CD14-positive monocyte (primary cell): ENCODE measurements around the gene ZNRF2. TPM values are rescaled to one million over a fixed set of nuclear protein-coding genes. Genes with fewer than 3 reads are reported as not detected.

Source experiments
- DNase-seq, 3 donors: peaks; one replicate each; pipeline ENCODE4 v3.0.0-alpha.2; 2011 to 2022
- H2AFZ ChIP-seq: 2 replicates; pipeline ENCODE4 v1.6.0; 2012; ENCODE audit warnings: mild to moderate bottlenecking, low read depth, low read length, inconsistent platforms; ENCODE audit not compliant: insufficient read depth, poor library complexity, severe bottlenecking
- H3K27ac ChIP-seq, 2 donors: 1 replicate in 1 of 2; 2 replicates in 1 of 2; pipeline ENCODE4 v1.5.1; 2012 to 2013; ENCODE audit warnings: low read length in 2 of 2, control low read depth in 1 of 2, inconsistent platforms in 1 of 2, low read depth in 1 of 2, mild to moderate bottlenecking in 1 of 2
- H3K27me3 ChIP-seq, 2 donors: one replicate each; pipeline versions ENCODE4 v1.6.0 to v1.6.1; 2011 to 2013; ENCODE audit warnings: low read length in 2 of 2; ENCODE audit not compliant: control insufficient read depth in 2 of 2, insufficient read depth in 2 of 2
- H3K36me3 ChIP-seq, 2 donors: replicated peaks in 1 of 2; 1 replicate in 1 of 2; 2 replicates in 1 of 2; pipeline versions ENCODE4 v1.5.1 to v1.6.1; 2012 to 2013; ENCODE audit warnings: low read length in 2 of 2, control low read depth in 1 of 2, inconsistent platforms in 1 of 2, mild to moderate bottlenecking in 1 of 2; ENCODE audit not compliant: insufficient read depth in 2 of 2, control insufficient read depth in 1 of 2
- H3K4me1 ChIP-seq, 2 donors: 1 replicate in 1 of 2; 2 replicates in 1 of 2; pipeline versions ENCODE4 v1.5.1 to v1.6.1; 2012 to 2013; ENCODE audit warnings: low read length in 2 of 2, control low read depth in 1 of 2, inconsistent platforms in 1 of 2, mild to moderate bottlenecking in 1 of 2, moderate library complexity in 1 of 2; ENCODE audit not compliant: insufficient read depth in 2 of 2, control insufficient read depth in 1 of 2
- H3K4me2 ChIP-seq: replicated peaks from 2 replicates; pipeline ENCODE3; 2012; ENCODE audit warnings: low read length, moderate library complexity, mild to moderate bottlenecking; ENCODE audit not compliant: poor library complexity, severe bottlenecking; ENCODE audit errors: extremely low read depth
- H3K4me3 ChIP-seq, 3 experiments: fragments of 200-600 bp in 1 of 3; sonication (generic) in 1 of 3; replicated peaks in 1 of 3; 1 replicate in 2 of 3; 2 replicates in 1 of 3; pipeline ENCODE4 v1.5.1; 2011 to 2013; ENCODE audit warnings: low read length in 3 of 3, mild to moderate bottlenecking in 3 of 3, control low read depth in 2 of 3, low read depth in 2 of 3, inconsistent platforms in 1 of 3, moderate library complexity in 1 of 3
- H3K79me2 ChIP-seq: 2 replicates; pipeline ENCODE4 v1.6.0; 2012; ENCODE audit warnings: mild to moderate bottlenecking, control low read depth, inconsistent platforms, low read length, moderate library complexity; ENCODE audit not compliant: insufficient read depth
- H3K9ac ChIP-seq: 2 replicates; pipeline ENCODE4 v1.6.0; 2017; ENCODE audit warnings: low read length, mild to moderate bottlenecking; ENCODE audit not compliant: insufficient read depth, poor library complexity, severe bottlenecking
- H3K9me3 ChIP-seq, 2 donors: replicated peaks in 1 of 2; 1 replicate in 1 of 2; 2 replicates in 1 of 2; pipeline versions ENCODE4 v1.5.1 to v1.6.1; 2012 to 2013; ENCODE audit warnings: low read length in 2 of 2, control low read depth in 1 of 2; ENCODE audit not compliant: control insufficient read depth in 1 of 2, insufficient read depth in 1 of 2
- H4K20me1 ChIP-seq: 2 replicates; pipeline ENCODE4 v1.6.0; 2012; ENCODE audit warnings: mild to moderate bottlenecking, low read length, control low read depth, moderate library complexity; ENCODE audit not compliant: insufficient read depth
- H3K27ac Mint-ChIP-seq, 7 donors: one replicate each; pipeline ENCODE4 v1.8.0; 2020; ENCODE audit warnings: mild to moderate bottlenecking in 7 of 7, mixed read lengths in 7 of 7, moderate library complexity in 6 of 7, inconsistent platforms in 2 of 7
- H3K27me3 Mint-ChIP-seq, 3 donors: one replicate each; pipeline ENCODE4 v1.8.0; 2021 to 2022; ENCODE audit warnings: low read depth in 3 of 3, mild to moderate bottlenecking in 3 of 3, mixed read lengths in 3 of 3, moderate library complexity in 3 of 3, inconsistent platforms in 1 of 3
- H3K36me3 Mint-ChIP-seq, 2 donors: one replicate each; pipeline ENCODE4 v1.8.0; 2020; ENCODE audit warnings: mixed read lengths in 2 of 2, inconsistent platforms in 1 of 2, mild to moderate bottlenecking in 1 of 2
- H3K4me1 Mint-ChIP-seq: one replicate; pipeline ENCODE4 v1.8.0; 2020; ENCODE audit warnings: mild to moderate bottlenecking, mixed read lengths
- H3K4me3 Mint-ChIP-seq, 2 donors: one replicate each; pipeline ENCODE4 v1.8.0; 2020; ENCODE audit warnings: mild to moderate bottlenecking in 2 of 2, mixed read lengths in 2 of 2, moderate library complexity in 1 of 2
- H3K9me3 Mint-ChIP-seq, 7 donors: one replicate each; pipeline ENCODE4 v1.8.0; 2020 to 2022; ENCODE audit warnings: mixed read lengths in 7 of 7, mild to moderate bottlenecking in 6 of 7, moderate library complexity in 6 of 7, inconsistent platforms in 2 of 7
- CTCF ChIP-seq: fragments of 200-600 bp; IDR thresholded peaks from one replicate; pipeline ENCODE4 v1.8.0; 2022; ENCODE audit warnings: antibody characterized with exemption, mild to moderate bottlenecking
- WGBS: methylation state at CpG from one replicate; pipeline ENCODE4 v1.1.5; 2013; ENCODE audit warnings: missing lambda C conversion rate; ENCODE audit not compliant: insufficient coverage; 5-methylcytosine and 5-hydroxymethylcytosine counted together
- intact Hi-C, 2 donors: fragments of 100-400 bp; cut with micrococcal nuclease; formaldehyde crosslinking; loops; one replicate each; pipeline versions ENCODE4 v1.15.0 to v1.15.1; 2023
- polyA plus RNA-seq, 3 donors: library from polyadenylated mRNA; depleted of rRNA in 1 of 3; unstranded in 2 of 3; stranded (reverse) in 1 of 3; fragments of 300-500 nt in 2 of 3; fragments of >200 nt in 1 of 3; fragmentation: Illumina TruSeq in 2 of 3; gene quantifications; 1 replicate in 2 of 3; 2 replicates in 1 of 3; pipeline ENCODE4 v1.2.3, GENCODE V29; 2012 to 2021

The ZNRF2 gene
- polyA plus RNA-seq, 3 donors = 1.9 to 9.5 (median 5.7) TPM

- Histone ChIP-seq H3K4me1 (peaks cover 7 to 9% of the 10 kb centered on the region in 2 donors), H3K9ac (no peak overlapping the region), H4K20me1 (no peaks in the 10 kb centered on the region), H3K79me2 (no peaks in the 10 kb centered on the region), H3K4me3 (no peak overlapping the region), H3K4me2 (no peak overlapping the region), H3K36me3 (peaks cover 6 to 12% of the 10 kb centered on the region in 2 donors), H2AFZ (no peak overlapping the region), H3K27me3 (no peaks in the 10 kb centered on the region), H3K27ac (no peak overlapping the region), H3K9me3 (no peaks in the 10 kb centered on the region)
- Mint-ChIP-seq H3K27ac (peak overlapping the region in 2 of 7 donors; percentile 17 to 44), H3K4me3 (no peak overlapping the region), H3K27me3 (no peaks in the 10 kb centered on the region), H3K9me3 (peaks cover 0 to 4% (median 0%) of the 10 kb centered on the region in 7 donors), H3K4me1 (peaks cover 29% of the 10 kb centered on the region), H3K36me3 (peaks cover 22 to 23% of the 10 kb centered on the region in 2 donors)
- TF ChIP-seq CTCF = no peak
- intact Hi-C loops = loop anchor here in 1 of 2 donors (10.0 kb wide), 1 partner anchor 48 kb away; no protein-coding TSS in a partner anchor
- 83% methylated on average over 5 of the region's 13 CpGs for WGBS
- no peak for DNase-seq
These were observed 122.4 kb downstream of the ZNRF2 start for GRCh38 chr7:30406664-30407425.

DNA sequence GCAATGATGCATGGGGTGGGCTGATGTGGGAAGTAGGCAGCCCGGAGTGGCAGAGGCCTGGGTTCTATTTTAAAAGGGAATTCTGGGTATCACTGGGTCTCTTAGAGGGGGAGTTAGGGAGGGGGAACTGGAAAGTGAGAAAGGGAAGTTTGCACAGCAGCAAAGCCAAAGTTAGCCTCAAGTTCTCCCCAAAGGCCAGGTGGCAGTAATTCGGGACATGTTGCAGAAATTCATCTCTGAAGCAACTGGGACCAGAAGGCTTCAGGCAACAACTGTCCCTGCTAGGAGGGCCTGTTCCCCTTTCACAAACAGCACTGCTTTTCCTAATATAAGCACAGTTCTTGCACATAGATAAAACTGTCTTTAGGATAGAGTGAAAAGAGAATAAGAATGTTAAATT, 126.8 kb downstream of the ZNRF2 start:
- Mint-ChIP-seq H3K4me1 (peaks cover 44% of the 10 kb centered on the region), H3K27ac (peak overlapping the region in 4 of 7 donors; percentile 4 to 61 (median 30)), H3K27me3 (no peaks in the 10 kb centered on the region), H3K4me3 (no peak overlapping the region), H3K36me3 (peaks cover 6 to 19% of the 10 kb centered on the region in 2 donors), H3K9me3 (peaks cover 3 to 7% (median 5%) of the 10 kb centered on the region in 7 donors)
- H4K20me1 ChIP-seq = no peaks in the 10 kb centered on the region
- no peak for DNase-seq
- H3K4me1 ChIP-seq = peaks cover 19 to 21% of the 10 kb centered on the region in 2 donors
- H3K36me3 ChIP-seq = no peaks in the 10 kb centered on the region
- no peak overlapping the region for H2AFZ ChIP-seq
- H3K79me2 ChIP-seq = no peaks in the 10 kb centered on the region
- no peaks in the 10 kb centered on the region for H3K27me3 ChIP-seq
- 0% methylated on average over 2 of the region's 2 CpGs for WGBS
- no peak for TF ChIP-seq CTCF
- intact Hi-C loops = loop anchor here in 1 of 2 donors (5.0 kb wide), 1 partner anchor 254 kb away; no protein-coding TSS in a partner anchor
- H3K27ac ChIP-seq = peak overlapping the region in 1 of 2 donors; percentile 4
- H3K4me2 ChIP-seq = no peak overlapping the region
- peaks cover 0 to 6% of the 10 kb centered on the region in 2 donors for H3K9me3 ChIP-seq
- H3K4me3 ChIP-seq = no peak overlapping the region
- no peak overlapping the region for H3K9ac ChIP-seq
